Spleen (tissue), 13 donors: ENCODE results near the gene CASP2. TPM values are rescaled to one million over a fixed set of nuclear protein-coding genes. Genes with fewer than 3 reads are reported as not detected.

Source experiments
- DNase-seq: peaks from one replicate; pipeline ENCODE4 v3.0.0-alpha.2; 2020
- H3K27ac ChIP-seq, 8 donors: fragments of 200-600 bp; sonication (generic) in 7 of 8; 1 replicate in 4 of 8; 2 replicates in 4 of 8; pipeline versions ENCODE4 v1.5.0 to v1.8.0; 2016 to 2021; ENCODE audit warnings: inconsistent platforms in 4 of 8, mild to moderate bottlenecking in 4 of 8, moderate library complexity in 1 of 8
- H3K27me3 ChIP-seq, 7 donors: fragments of 200-600 bp; sonication (generic) in 6 of 7; replicated peaks in 1 of 7; 1 replicate in 4 of 7; 2 replicates in 3 of 7; pipeline versions ENCODE4 v1.5.0 to v1.8.0; 2016 to 2021; ENCODE audit warnings: inconsistent platforms in 3 of 7, mild to moderate bottlenecking in 1 of 7
- H3K36me3 ChIP-seq, 6 donors: fragments of 200-600 bp; sonication (generic) in 5 of 6; 1 replicate in 4 of 6; 2 replicates in 2 of 6; pipeline versions ENCODE4 v1.5.0 to v1.8.0; 2016 to 2021; ENCODE audit warnings: inconsistent platforms in 2 of 6
- H3K4me1 ChIP-seq, 6 donors: fragments of 200-600 bp; sonication (generic) in 5 of 6; 1 replicate in 3 of 6; 2 replicates in 3 of 6; pipeline versions ENCODE4 v1.5.0 to v1.8.0; 2016 to 2021; ENCODE audit warnings: inconsistent platforms in 3 of 6
- H3K4me3 ChIP-seq, 8 donors: fragments of 200-600 bp; sonication (generic) in 7 of 8; 1 replicate in 4 of 8; 2 replicates in 4 of 8; pipeline versions ENCODE4 v1.5.0 to v1.8.0; 2016 to 2021; ENCODE audit warnings: inconsistent platforms in 4 of 8, mild to moderate bottlenecking in 4 of 8, moderate library complexity in 2 of 8
- H3K9me3 ChIP-seq, 8 donors: fragments of 200-600 bp; sonication (generic) in 7 of 8; 1 replicate in 4 of 8; 2 replicates in 4 of 8; pipeline versions ENCODE4 v1.5.0 to v1.8.0; 2016 to 2021; ENCODE audit warnings: inconsistent platforms in 4 of 8
- CTCF ChIP-seq, 11 experiments: fragments of 200-600 bp in 7 of 11; fragments of 450-650 bp in 4 of 11; sonication (generic) in 4 of 11; IDR thresholded peaks in 8 of 11; conservative IDR thresholded peaks in 3 of 11; 1 replicate in 7 of 11; 2 replicates in 4 of 11; pipeline versions ENCODE4 v1.4.0 to v1.8.0; 2016 to 2021; ENCODE audit warnings: antibody characterized with exemption in 11 of 11, inconsistent platforms in 4 of 11, mild to moderate bottlenecking in 1 of 11
- POLR2A ChIP-seq, 3 donors: fragments of 450-650 bp; IDR thresholded peaks; one replicate each; pipeline ENCODE4 v1.5.1; 2017; ENCODE audit warnings: antibody characterized with exemption in 3 of 3, mild to moderate bottlenecking in 1 of 3
- POLR2AphosphoS5 ChIP-seq, 3 donors: sonication (generic); formaldehyde crosslinking; IDR thresholded peaks; one replicate each; pipeline ENCODE4 v1.5.1; 2017; ENCODE audit warnings: antibody characterized with exemption in 3 of 3
- WGBS, 5 donors: extraction: QIAGEN DNeasy Blood & Tissue Kit in 3 of 5; methylation state at CpG; one replicate each; pipeline versions ENCODE4 v1.1.5 to v1.1.7; 2013 to 2018; 5-methylcytosine and 5-hydroxymethylcytosine counted together
- intact Hi-C: fragments of 100-400 bp; cut with DNase I; formaldehyde crosslinking; loops from one replicate; pipeline ENCODE4 v1.15.0; 2023; ENCODE audit warnings: low total_unique reads
- long read RNA-seq, 2 donors: transcript quantifications; one replicate each; lab custom pipeline, GENCODE V29; 2026
- polyA plus RNA-seq, 3 donors: library from polyadenylated mRNA; stranded (reverse); fragments of 200-250 nt; gene quantifications; one replicate each; pipeline ENCODE4 v1.2.1, GENCODE V29; 2013
- total RNA-seq, 7 donors: library from RNA; depleted of rRNA in 3 of 7; stranded (reverse); fragments of >200 nt in 3 of 7; fragmentation: NEBNext Ultra II Directional in 4 of 7; extraction: Animal tissue kit (Norgen Biotek cat#: 25700) in 4 of 7; gene quantifications; one replicate each; pipeline versions ENCODE4 v1.1.0 to v1.2.1, GENCODE V29; 2016 to 2021
- donor health status: healthy with polysubstance abuse.
- donor health status: DM: no; HTN: no; CAD: no; lungs with moderate emphysema.
- donor health status: DM: no; HTN: no; CAD: no.
- donor health status: Bipolar disorder and iron deficiency.
- donor health status: healthy.
- donor health status: DM: no; HTN: no; CAD: no.
- donor health status: DM: yes; HTN: yes; CAD: no.

Gene CASP2
- 10 to 100 TPM; 32.7 to 51.0 (median 43.8) TPM for total RNA-seq
- polyA plus RNA-seq: 10 to 100 TPM in 2 of 3 donors, 1 to 10 TPM in 1; 9.9 to 14.5 (median 12.2) TPM
- long read RNA-seq, donor 1, full-length matches to known transcripts: 4 of 4 reads
- long read RNA-seq, donor 1, partial matches to known transcripts: 0 of 4 reads
- long read RNA-seq, donor 1, other reads (novel, unspliced or antisense): 0 of 4 reads
- long read RNA-seq, donor 2, full-length matches to known transcripts: 6 of 6 reads
- long read RNA-seq, donor 2, partial matches to known transcripts: 0 of 6 reads
- long read RNA-seq, donor 2, other reads (novel, unspliced or antisense): 0 of 6 reads

GRCh38 chr7:143287935-143288826 is at the start of gene CASP2:
TSS of gene CASP2 (plus strand) at chr7:143288351. CDS start at chr7:143288456, 105 bp downstream.
- DNase-seq: peak; percentile 100
- Histone ChIP-seq H3K4me1 (peaks cover 24 to 67% (median 40%) of the 10 kb centered on the region in 6 donors), H3K9me3 (no peaks in the 10 kb centered on the region), H3K4me3 (peak within 1 kb of the TSS; percentile 79 to 99 (median 89)), H3K27me3 (no peaks in the 10 kb centered on the region), H3K27ac (peak within 1 kb of the TSS; percentile 80 to 96 (median 94)), H3K36me3 (peaks cover 0 to 21% (median 17%) of the 10 kb centered on the region in 6 donors)
- 1 to 4% (median 2%) methylated on average over 32 to 84 of the region's 84 CpGs for WGBS, 5 donors
- TF ChIP-seq POLR2A (IDR thresholded peaks at IDR 0.05) (peak in 1 of 3 donors; percentile 54), CTCF (IDR thresholded peaks at IDR 0.05 in 8 of 11, conservative IDR thresholded peaks at IDR 0.05 in 3 of 11) (peak in 8 of 11 experiments; percentile 29 to 69 (median 54)), POLR2AphosphoS5 (IDR thresholded peaks at IDR 0.05) (peak; percentile 90 to 94 (median 94))
- intact Hi-C loops: no loop called here

- peaks cover 0 to 26% (median 21%) of the 10 kb centered on the region in 8 donors for H3K9me3 ChIP-seq
- no peaks in the 10 kb centered on the region for H3K36me3 ChIP-seq
- H3K4me3 ChIP-seq: no peak overlapping the region
- H3K4me1 ChIP-seq: peaks cover 0 to 43% (median 14%) of the 10 kb centered on the region in 6 donors
- no peak for TF ChIP-seq CTCF (IDR thresholded peaks at IDR 0.05 in 8 of 11, conservative IDR thresholded peaks at IDR 0.05 in 3 of 11)
- TF ChIP-seq POLR2AphosphoS5 (IDR thresholded peaks at IDR 0.05): no peak
- TF ChIP-seq POLR2A (IDR thresholded peaks at IDR 0.05): no peak
- intact Hi-C loops: loop anchor here (2.0 to 5.0 kb wide), 2 partner anchors 62 to 177 kb away; no protein-coding TSS in a partner anchor
- peaks cover 0 to 5% (median 0%) of the 10 kb centered on the region in 7 donors for H3K27me3 ChIP-seq
- no peak for DNase-seq
- H3K27ac ChIP-seq: peak overlapping the region in 7 of 8 donors; percentile 65 to 93 (median 82)
Measured at GRCh38 chr7:143239813-143240212, 48.3 kb upstream of the CASP2 start.

GRCh38 chr7:143240291-143241168 is 47.6 kb upstream of the CASP2 start:
- H3K27ac ChIP-seq: peak overlapping the region; percentile 39 to 93 (median 78)
- no peak for TF ChIP-seq POLR2A (IDR thresholded peaks at IDR 0.05)
- TF ChIP-seq CTCF (IDR thresholded peaks at IDR 0.05 in 8 of 11, conservative IDR thresholded peaks at IDR 0.05 in 3 of 11): peak; percentile 79 to 97 (median 93)
- peaks cover 0 to 24% (median 20%) of the 10 kb centered on the region in 8 donors for H3K9me3 ChIP-seq
- no peaks in the 10 kb centered on the region for H3K36me3 ChIP-seq
- H3K4me3 ChIP-seq: peak overlapping the region in 1 of 8 donors; percentile 27
- intact Hi-C loops: loop anchor here (2.0 to 5.0 kb wide), 2 partner anchors 62 to 176 kb away; no protein-coding TSS in a partner anchor
- DNase-seq: no peak
- peaks cover 0 to 50% (median 21%) of the 10 kb centered on the region in 6 donors for H3K4me1 ChIP-seq
- 18 to 31% (median 23%) methylated on average over 9 of the region's 9 CpGs for WGBS, 5 donors
- H3K27me3 ChIP-seq: peaks cover 0 to 5% (median 0%) of the 10 kb centered on the region in 7 donors
